Neural cell (in vitro differentiated cells): Measurements from ENCODE around the gene SPPL3. TPM values are rescaled to one million over a fixed set of nuclear protein-coding genes. Genes with fewer than 3 reads are reported as not detected.

Experiments
- H2AFZ ChIP-seq: fragments of 200-600, 300-800 bp; sonication (generic), shearing (Covaris generic); 2 replicates; pipeline ENCODE4 v1.6.0; 2014; ENCODE audit warnings: low read depth, mild to moderate bottlenecking, antibody characterized with exemption, low read length, moderate library complexity
- H3F3A ChIP-seq: fragments of 200-600 bp; shearing (Covaris generic); 2 replicates; pipeline ENCODE4 v1.6.1; 2016; ENCODE audit warnings: mild to moderate bottlenecking, moderate library complexity, mixed read lengths, antibody characterized with exemption, low read length; ENCODE audit not compliant: insufficient read depth, poor library complexity, severe bottlenecking
- H3K27ac ChIP-seq: fragments of 200-600, 300-800 bp; sonication (generic), shearing (Covaris generic); 2 replicates; pipeline ENCODE4 v1.5.1; 2014; ENCODE audit warnings: mild to moderate bottlenecking, low read length, moderate library complexity
- H3K27me3 ChIP-seq: fragments of 300-800, 200-600 bp; sonication (generic), shearing (Covaris generic); 2 replicates; pipeline ENCODE4 v1.6.0; 2014; ENCODE audit warnings: mild to moderate bottlenecking, low read depth, low read length, moderate library complexity; ENCODE audit not compliant: insufficient read depth
- H3K36me3 ChIP-seq: fragments of 300-800, 200-600 bp; sonication (generic), shearing (Covaris generic); 2 replicates; pipeline ENCODE4 v1.5.1; 2014; ENCODE audit warnings: mild to moderate bottlenecking, antibody characterized with exemption, low read length, moderate library complexity; ENCODE audit not compliant: insufficient read depth
- H3K4me2 ChIP-seq: fragments of 300-800, 200-600 bp; sonication (generic), shearing (Covaris generic); 2 replicates; pipeline ENCODE4 v1.6.0; 2014; ENCODE audit warnings: mild to moderate bottlenecking, low read length
- H3K4me3 ChIP-seq: fragments of 300-800, 200-600 bp; sonication (generic), shearing (Covaris generic); 2 replicates; pipeline ENCODE4 v1.5.1; 2014; ENCODE audit warnings: mild to moderate bottlenecking, low read length, moderate library complexity
- H3K79me2 ChIP-seq: fragments of 200-600 bp; shearing (Covaris generic); replicated peaks from 2 replicates; pipeline ENCODE4 v1.6.0; 2014; ENCODE audit warnings: mild to moderate bottlenecking, low read length, moderate library complexity; ENCODE audit not compliant: insufficient read depth
- H3K9ac ChIP-seq: fragments of 300-800, 200-600 bp; sonication (generic), shearing (Covaris generic); 2 replicates; pipeline ENCODE4 v1.6.1; 2016; ENCODE audit warnings: mild to moderate bottlenecking, low read length, mixed read lengths
- H3K9me2 ChIP-seq: fragments of 200-600 bp; shearing (Covaris generic); 2 replicates; pipeline ENCODE4 v1.6.1; 2016; ENCODE audit warnings: mild to moderate bottlenecking, low read length, mixed read lengths; ENCODE audit not compliant: insufficient read depth
- H3K9me3 ChIP-seq: fragments of 200-600, 300-800 bp; sonication (generic), shearing (Covaris generic); 2 replicates; pipeline ENCODE4 v1.6.1; 2016; ENCODE audit warnings: mild to moderate bottlenecking, mixed run types, low read length, moderate library complexity, mixed read lengths
- H4K20me1 ChIP-seq: fragments of 200-600 bp; shearing (Covaris generic); 2 replicates; pipeline ENCODE4 v1.6.1; 2016; ENCODE audit warnings: mild to moderate bottlenecking, mixed run types; ENCODE audit not compliant: insufficient read depth
- EP300 ChIP-seq: fragments of 450-650 bp; conservative IDR thresholded peaks from 2 replicates; pipeline ENCODE4 v1.6.1; 2014; ENCODE audit warnings: antibody characterized with exemption, mild to moderate bottlenecking, moderate library complexity; ENCODE audit not compliant: poor library complexity, severe bottlenecking
- EZH2 ChIP-seq: fragments of 200-600, 300-800 bp; shearing (Covaris generic), sonication (generic); IDR thresholded peaks from 2 replicates; pipeline ENCODE4 v1.6.1; 2014; ENCODE audit warnings: antibody characterized with exemption, low read length, borderline replicate concordance, mild to moderate bottlenecking; ENCODE audit not compliant: insufficient read depth, poor library complexity, severe bottlenecking
- MXI1 ChIP-seq: fragments of 450-650 bp; conservative IDR thresholded peaks from 2 replicates; pipeline ENCODE4 v1.6.1; 2014; ENCODE audit warnings: antibody characterized with exemption, mild to moderate bottlenecking; ENCODE audit not compliant: poor library complexity, severe bottlenecking
- POLR2AphosphoS5 ChIP-seq: IDR thresholded peaks from 2 replicates; pipeline ENCODE4 v1.6.1; 2012
- RAD21 ChIP-seq: fragments of 450-650 bp; conservative IDR thresholded peaks from 2 replicates; pipeline ENCODE4 v1.6.1; 2014; ENCODE audit warnings: antibody characterized with exemption, mild to moderate bottlenecking, moderate library complexity
- SMC3 ChIP-seq: fragments of 450-650 bp; conservative IDR thresholded peaks from 2 replicates; pipeline ENCODE4 v1.6.1; 2014; ENCODE audit warnings: antibody characterized with exemption, mild to moderate bottlenecking, moderate library complexity; ENCODE audit not compliant: poor library complexity
- TAF1 ChIP-seq: IDR thresholded peaks from 2 replicates; pipeline ENCODE4 v1.6.1; 2012; ENCODE audit warnings: low read depth
- polyA plus RNA-seq: library from polyadenylated mRNA; depleted of rRNA; stranded (reverse); fragments of >200 nt; gene quantifications from 2 replicates; pipeline ENCODE4 v1.2.3, GENCODE V29; 2014
- TF ChIP-seq, protein P1 (sequence below): fragments of 450-650 bp; IDR thresholded peaks from 2 replicates; pipeline ENCODE4 v1.5.1; 2014; ENCODE audit warnings: antibody characterized with exemption, mild to moderate bottlenecking, moderate library complexity; ENCODE audit not compliant: poor library complexity, severe bottlenecking
- TF ChIP-seq, protein P2 (sequence below): IDR thresholded peaks from 2 replicates; pipeline ENCODE4 v1.6.1; 2012; ENCODE audit warnings: borderline replicate concordance

SPPL3 gene
- polyA plus RNA-seq, 1 donor from 2014 or later = 21.3 TPM

DNA sequence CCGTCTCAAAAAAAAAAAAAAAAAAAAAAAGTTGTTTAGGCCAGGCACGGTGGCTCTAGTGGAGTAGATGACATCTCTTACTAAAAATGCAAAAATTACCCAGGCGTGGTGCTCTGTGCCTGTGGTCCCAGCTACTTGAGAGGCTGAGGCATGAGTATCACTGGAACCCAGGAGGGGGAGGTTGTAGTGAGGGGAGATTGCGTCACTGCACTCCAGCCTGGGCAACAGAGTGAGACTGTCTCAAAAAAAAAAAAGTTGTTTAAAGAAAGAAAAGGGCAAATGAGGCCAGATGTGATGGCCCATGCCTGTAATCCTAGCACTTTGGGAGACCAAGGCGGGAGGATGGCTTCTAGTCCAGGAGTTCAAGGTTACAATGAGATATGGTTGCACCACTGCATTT lies 36.6 kb upstream of the SPPL3 start:
- Histone ChIP-seq H3K36me3 (no peaks in the 10 kb centered on the region), H4K20me1 (no peaks in the 10 kb centered on the region), H3K4me2 (no peak overlapping the region), H3K27ac (no peak overlapping the region), H3K9me3 (no peaks in the 10 kb centered on the region), H3K27me3 (no peaks in the 10 kb centered on the region), H3K9ac (no peak overlapping the region), H2AFZ (no peak overlapping the region), H3K4me3 (no peak overlapping the region), H3K9me2 (no peaks in the 10 kb centered on the region), H3F3A (no peaks in the 10 kb centered on the region), H3K79me2 (no peaks in the 10 kb centered on the region)
- TF ChIP-seq SMC3 (no peak), EZH2 (no peak)

DNA sequence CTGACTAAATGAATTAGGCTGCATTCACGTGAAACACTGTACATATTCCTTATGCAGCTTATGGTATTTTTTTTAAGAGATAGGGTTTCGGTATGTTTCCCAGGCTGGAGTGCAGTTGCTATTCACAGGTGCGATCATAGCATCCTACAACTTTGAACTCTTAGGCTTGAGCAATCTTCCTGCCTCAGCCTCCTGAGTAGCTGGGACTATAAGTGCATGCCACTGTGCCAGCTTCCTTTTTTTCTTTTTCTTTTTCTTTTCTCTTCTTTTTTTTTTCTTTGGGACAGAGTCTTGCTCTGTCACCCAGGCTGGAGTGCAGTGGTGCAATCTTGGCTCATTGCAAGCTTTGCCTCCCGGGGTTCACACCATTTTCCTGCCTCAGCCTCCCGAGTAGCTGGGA lies 35.8 kb upstream of the SPPL3 start:
- Histone ChIP-seq H4K20me1 (no peaks in the 10 kb centered on the region), H3K9me3 (no peaks in the 10 kb centered on the region), H2AFZ (no peak overlapping the region), H3K79me2 (no peaks in the 10 kb centered on the region), H3K9ac (no peak overlapping the region), H3K36me3 (no peaks in the 10 kb centered on the region), H3K9me2 (no peaks in the 10 kb centered on the region), H3K4me2 (no peak overlapping the region), H3K27me3 (no peaks in the 10 kb centered on the region), H3F3A (no peaks in the 10 kb centered on the region), H3K4me3 (no peak overlapping the region), H3K27ac (no peak overlapping the region)
- TF ChIP-seq RAD21 (no peak), EZH2 (no peak), EP300 (no peak), TAF1 (no peak), MXI1 (no peak), SMC3 (no peak), POLR2AphosphoS5 (no peak)
- TF ChIP-seq, protein P1, sequence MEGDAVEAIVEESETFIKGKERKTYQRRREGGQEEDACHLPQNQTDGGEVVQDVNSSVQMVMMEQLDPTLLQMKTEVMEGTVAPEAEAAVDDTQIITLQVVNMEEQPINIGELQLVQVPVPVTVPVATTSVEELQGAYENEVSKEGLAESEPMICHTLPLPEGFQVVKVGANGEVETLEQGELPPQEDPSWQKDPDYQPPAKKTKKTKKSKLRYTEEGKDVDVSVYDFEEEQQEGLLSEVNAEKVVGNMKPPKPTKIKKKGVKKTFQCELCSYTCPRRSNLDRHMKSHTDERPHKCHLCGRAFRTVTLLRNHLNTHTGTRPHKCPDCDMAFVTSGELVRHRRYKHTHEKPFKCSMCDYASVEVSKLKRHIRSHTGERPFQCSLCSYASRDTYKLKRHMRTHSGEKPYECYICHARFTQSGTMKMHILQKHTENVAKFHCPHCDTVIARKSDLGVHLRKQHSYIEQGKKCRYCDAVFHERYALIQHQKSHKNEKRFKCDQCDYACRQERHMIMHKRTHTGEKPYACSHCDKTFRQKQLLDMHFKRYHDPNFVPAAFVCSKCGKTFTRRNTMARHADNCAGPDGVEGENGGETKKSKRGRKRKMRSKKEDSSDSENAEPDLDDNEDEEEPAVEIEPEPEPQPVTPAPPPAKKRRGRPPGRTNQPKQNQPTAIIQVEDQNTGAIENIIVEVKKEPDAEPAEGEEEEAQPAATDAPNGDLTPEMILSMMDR = no peak
- TF ChIP-seq, protein P2, sequence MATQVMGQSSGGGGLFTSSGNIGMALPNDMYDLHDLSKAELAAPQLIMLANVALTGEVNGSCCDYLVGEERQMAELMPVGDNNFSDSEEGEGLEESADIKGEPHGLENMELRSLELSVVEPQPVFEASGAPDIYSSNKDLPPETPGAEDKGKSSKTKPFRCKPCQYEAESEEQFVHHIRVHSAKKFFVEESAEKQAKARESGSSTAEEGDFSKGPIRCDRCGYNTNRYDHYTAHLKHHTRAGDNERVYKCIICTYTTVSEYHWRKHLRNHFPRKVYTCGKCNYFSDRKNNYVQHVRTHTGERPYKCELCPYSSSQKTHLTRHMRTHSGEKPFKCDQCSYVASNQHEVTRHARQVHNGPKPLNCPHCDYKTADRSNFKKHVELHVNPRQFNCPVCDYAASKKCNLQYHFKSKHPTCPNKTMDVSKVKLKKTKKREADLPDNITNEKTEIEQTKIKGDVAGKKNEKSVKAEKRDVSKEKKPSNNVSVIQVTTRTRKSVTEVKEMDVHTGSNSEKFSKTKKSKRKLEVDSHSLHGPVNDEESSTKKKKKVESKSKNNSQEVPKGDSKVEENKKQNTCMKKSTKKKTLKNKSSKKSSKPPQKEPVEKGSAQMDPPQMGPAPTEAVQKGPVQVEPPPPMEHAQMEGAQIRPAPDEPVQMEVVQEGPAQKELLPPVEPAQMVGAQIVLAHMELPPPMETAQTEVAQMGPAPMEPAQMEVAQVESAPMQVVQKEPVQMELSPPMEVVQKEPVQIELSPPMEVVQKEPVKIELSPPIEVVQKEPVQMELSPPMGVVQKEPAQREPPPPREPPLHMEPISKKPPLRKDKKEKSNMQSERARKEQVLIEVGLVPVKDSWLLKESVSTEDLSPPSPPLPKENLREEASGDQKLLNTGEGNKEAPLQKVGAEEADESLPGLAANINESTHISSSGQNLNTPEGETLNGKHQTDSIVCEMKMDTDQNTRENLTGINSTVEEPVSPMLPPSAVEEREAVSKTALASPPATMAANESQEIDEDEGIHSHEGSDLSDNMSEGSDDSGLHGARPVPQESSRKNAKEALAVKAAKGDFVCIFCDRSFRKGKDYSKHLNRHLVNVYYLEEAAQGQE = no peak

DNA sequence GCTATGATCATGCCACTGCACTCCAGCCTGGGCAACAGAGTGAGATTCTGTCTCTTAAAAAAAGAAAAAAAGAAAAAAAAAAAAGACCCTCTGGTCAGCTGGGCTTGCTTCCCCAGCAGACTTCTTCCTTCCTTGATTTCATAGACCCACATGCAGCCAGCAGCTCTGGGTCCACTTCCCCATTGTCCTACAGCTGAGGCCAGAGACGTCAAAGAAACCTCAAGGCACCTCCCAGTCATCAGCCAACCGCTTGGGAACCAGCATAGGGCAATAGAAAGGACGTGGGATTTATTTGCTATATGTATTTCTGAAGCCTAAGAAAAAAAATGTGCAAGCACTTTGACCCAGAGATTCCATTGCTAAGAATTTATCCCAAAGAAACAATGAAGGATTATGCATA lies 35.4 kb upstream of the SPPL3 start:
- Histone ChIP-seq H3K36me3 (no peaks in the 10 kb centered on the region), H3K27ac (no peak overlapping the region), H3F3A (no peaks in the 10 kb centered on the region), H3K9me3 (no peaks in the 10 kb centered on the region), H3K4me2 (no peak overlapping the region), H3K79me2 (no peaks in the 10 kb centered on the region), H3K9ac (no peak overlapping the region), H3K27me3 (no peaks in the 10 kb centered on the region), H2AFZ (no peak overlapping the region), H3K9me2 (no peaks in the 10 kb centered on the region), H3K4me3 (no peak overlapping the region), H4K20me1 (no peaks in the 10 kb centered on the region)
- no peak for TF ChIP-seq POLR2AphosphoS5
- no peak for TF ChIP-seq TAF1
- no peak for TF ChIP-seq EP300
- no peak for TF ChIP-seq EZH2
- TF ChIP-seq, protein P1 = no peak
- TF ChIP-seq SMC3 = no peak
- TF ChIP-seq, protein P2 = no peak
- TF ChIP-seq MXI1 = no peak
- TF ChIP-seq RAD21 = no peak
